D721Med (cell line): ENCODE results near the gene C4orf17.

Experiments
- DNase-seq: peaks from one replicate; pipeline ENCODE4 v3.0.0; 2011; ENCODE audit warnings: low spot score; ENCODE audit not compliant: insufficient read length
- FAIRE-seq: peaks from 2 replicates; lab custom pipeline; 2011; peaks lifted over from hg19 to GRCh38; lab: Jason Lieb, UNC
- CTCF ChIP-seq: IDR thresholded peaks from 2 replicates; pipeline ENCODE4 v1.5.1; 2012; ENCODE audit warnings: mild to moderate bottlenecking, control low read depth; ENCODE audit not compliant: insufficient read depth; ENCODE audit errors: missing control alignments

Gene C4orf17

DNA sequence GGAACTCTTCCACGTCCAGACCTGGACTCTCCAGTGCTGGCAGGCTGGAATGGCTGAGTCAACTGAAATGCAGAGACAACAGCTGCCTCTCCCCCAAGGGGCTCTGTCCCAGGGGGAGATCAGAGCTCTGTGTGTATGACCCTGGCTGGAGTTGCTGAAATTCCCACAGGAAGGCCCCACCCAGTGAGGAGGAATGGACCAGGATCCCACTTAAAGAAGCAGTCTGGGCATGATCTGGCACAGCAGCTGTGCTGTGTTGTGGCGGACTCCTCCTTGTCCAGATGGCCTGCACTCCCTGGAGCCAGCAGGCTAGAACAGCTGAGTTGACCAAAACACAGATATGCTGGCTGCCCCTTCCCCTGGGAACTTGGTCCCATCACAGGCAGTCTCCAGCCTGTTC is 25.4 kb downstream of the C4orf17 start:
- FAIRE-seq (no peak), DNase-seq (no peak)
- no peak for TF ChIP-seq CTCF

DNA sequence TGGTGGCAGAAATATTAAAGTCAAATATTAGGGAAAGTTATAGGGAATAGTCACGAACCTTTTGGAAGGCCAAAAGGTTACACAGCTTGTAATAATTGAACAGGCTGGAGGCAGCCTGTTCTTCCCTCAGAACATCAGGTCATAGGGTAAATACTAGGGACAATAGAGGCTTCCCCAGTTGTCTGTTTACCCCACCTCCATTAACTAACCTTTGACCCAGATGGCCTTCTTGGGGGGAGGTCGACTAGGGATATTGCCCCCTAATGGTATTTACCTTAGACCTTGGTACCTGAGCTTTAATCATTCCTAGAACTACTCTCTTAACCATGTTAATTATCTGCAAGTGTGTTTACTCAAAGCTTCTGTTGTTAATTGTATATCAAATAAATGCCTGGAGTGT is 26.0 kb downstream of the C4orf17 start:
- no peak for TF ChIP-seq CTCF
- FAIRE-seq (no peak), DNase-seq (no peak)

DNA sequence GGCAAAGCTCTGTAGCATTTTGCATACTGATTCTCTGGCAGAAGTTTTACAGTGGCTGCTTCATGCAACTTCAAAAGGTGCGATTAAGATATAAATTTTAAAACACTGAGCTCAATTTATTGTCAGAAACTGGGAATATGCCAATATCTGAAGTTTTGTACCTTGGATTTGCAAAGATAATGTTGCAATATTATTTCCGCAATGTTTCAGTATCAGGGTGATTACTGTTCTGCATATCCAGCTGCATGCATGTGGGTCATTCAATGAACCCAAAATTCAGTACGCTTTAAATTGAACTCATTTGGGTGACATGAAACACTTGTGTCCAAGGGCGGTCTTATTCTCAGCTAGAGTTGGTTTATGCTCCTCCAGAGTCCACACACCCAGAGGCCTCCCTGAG is 26.9 kb downstream of the C4orf17 start:
- FAIRE-seq = no peak

DNA sequence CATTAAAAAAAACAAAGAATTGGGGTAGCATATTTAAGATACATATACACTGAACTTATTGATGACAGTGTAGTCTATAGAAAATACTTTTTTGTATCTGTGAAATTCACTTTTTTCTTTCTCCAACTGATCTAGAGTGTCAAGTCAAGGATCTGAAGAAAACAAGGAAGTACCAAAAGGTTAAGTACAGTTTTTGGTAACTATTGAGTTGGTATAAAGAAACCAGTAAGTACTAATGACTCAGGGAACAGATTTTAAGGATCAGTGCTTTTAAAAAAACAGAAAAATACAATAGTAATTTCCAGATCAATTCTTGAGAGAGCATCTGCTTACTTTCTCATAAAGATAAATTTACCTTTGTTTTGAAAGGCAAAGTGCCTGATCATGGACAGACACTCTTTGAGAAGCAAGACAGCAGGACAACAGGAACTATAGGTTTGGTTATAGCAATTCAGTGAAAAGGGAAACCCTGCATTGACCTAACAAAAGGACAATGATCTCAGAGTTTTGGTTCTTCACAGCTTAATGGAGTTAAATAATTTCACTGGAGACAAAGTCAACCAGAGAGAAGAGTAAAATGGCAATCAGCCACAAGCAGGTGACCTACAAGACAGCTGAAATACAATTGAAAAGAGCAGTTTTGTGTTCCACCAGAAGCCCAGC is 29.6 kb downstream of the C4orf17 start:
- DNase-seq (no peak), FAIRE-seq (no peak)
- TF ChIP-seq CTCF = no peak

More for the DNA sequence above, 26.9 kb downstream of the C4orf17 start:
- no peak for DNase-seq
- TF ChIP-seq CTCF = no peak

GRCh38 chr4:99552872-99553271 is 42.1 kb downstream of the C4orf17 start:
- no peak for TF ChIP-seq CTCF
- FAIRE-seq = no peak

GRCh38 chr4:99563310-99564186 is 52.7 kb downstream of the C4orf17 start, which contains the start of gene TRMT10A:
Gene TRMT10A, minus strand, starts transcription at chr4:99564039. Its CDS starts 4,701 bp downstream, at chr4:99559338.
- FAIRE-seq (peak; percentile 25), DNase-seq (peak; percentile 38)
- no peak for TF ChIP-seq CTCF

More at GRCh38 chr4:99552872-99553271, 42.1 kb downstream of the C4orf17 start:
- DNase-seq = no peak
